Measurements from ENCODE around the gene IFITM2.

IFITM2 gene

GRCh38 chr11:325796-326591 is 18.4 kb downstream of the IFITM2 start:
- TF ChIP-seq USF1 (IDR thresholded peaks at IDR 0.05) (no peak), TCF12 (IDR thresholded peaks at IDR 0.05; ENCODE audit: low read depth) (no peak), CEBPB (IDR thresholded peaks at IDR 0.05) (no peak), TAF1 (IDR thresholded peaks at IDR 0.05; ENCODE audit: low read depth) (no peak), NFIC (IDR thresholded peaks at IDR 0.05) (no peak), YY1 (IDR thresholded peaks at IDR 0.05; ENCODE audit: low read depth) (no peak), RAD21 (IDR thresholded peaks at IDR 0.05; ENCODE audit: low read depth) (no peak), CREB1 (IDR thresholded peaks at IDR 0.05; ENCODE audit: low read depth) (no peak), TEAD4 (IDR thresholded peaks at IDR 0.05) (no peak)

- no peak for TF ChIP-seq REST (IDR thresholded peaks at IDR 0.05; ENCODE audit: low read depth)
- no peak for TF ChIP-seq TCF12 (IDR thresholded peaks at IDR 0.05; ENCODE audit: low read depth)
- TF ChIP-seq USF1 (IDR thresholded peaks at IDR 0.05) = no peak
- TF ChIP-seq CREB1 (IDR thresholded peaks at IDR 0.05; ENCODE audit: low read depth) = no peak
- no peak for TF ChIP-seq YY1 (IDR thresholded peaks at IDR 0.05; ENCODE audit: low read depth)
- TF ChIP-seq CEBPB (IDR thresholded peaks at IDR 0.05) = no peak
- TF ChIP-seq ZBTB7A (IDR thresholded peaks at IDR 0.05; ENCODE audit: low read depth) = no peak
- TF ChIP-seq NFIC (IDR thresholded peaks at IDR 0.05) = no peak
- TF ChIP-seq MAX (IDR thresholded peaks at IDR 0.05) = no peak
These were observed 18.9 kb downstream of the IFITM2 start for GRCh38 chr11:326592-326841.

GRCh38 chr11:326842-327580 is 19.4 kb downstream of the IFITM2 start:
- no peak for TF ChIP-seq EGR1 (IDR thresholded peaks at IDR 0.05)
- no peak; the same call in 1 of the 2 replicates for TF ChIP-seq TAF1 (IDR thresholded peaks at IDR 0.05; ENCODE audit: low read depth)
- no peak for TF ChIP-seq MAX (IDR thresholded peaks at IDR 0.05)
- TF ChIP-seq USF1 (IDR thresholded peaks at IDR 0.05) = peak; percentile 67
- TF ChIP-seq NFIC (IDR thresholded peaks at IDR 0.05) = peak; percentile 4; the same call in 1 of the 2 replicates

GRCh38 chr11:327581-327923 is 19.9 kb downstream of the IFITM2 start:
- TF ChIP-seq YY1 (IDR thresholded peaks at IDR 0.05; ENCODE audit: low read depth) (no peak), REST (IDR thresholded peaks at IDR 0.05; ENCODE audit: low read depth) (no peak), RAD21 (IDR thresholded peaks at IDR 0.05; ENCODE audit: low read depth) (no peak), FOXM1 (IDR thresholded peaks at IDR 0.05; ENCODE audit: borderline replicate concordance, low read depth) (no peak), USF1 (IDR thresholded peaks at IDR 0.05) (no peak), EP300 (IDR thresholded peaks at IDR 0.05; ENCODE audit: borderline replicate concordance) (no peak), MAX (IDR thresholded peaks at IDR 0.05) (no peak), CREB1 (IDR thresholded peaks at IDR 0.05; ENCODE audit: low read depth) (no peak), CEBPB (IDR thresholded peaks at IDR 0.05) (no peak), TCF12 (IDR thresholded peaks at IDR 0.05; ENCODE audit: low read depth) (no peak)

GRCh38 chr11:328012-328411 is 20.4 kb downstream of the IFITM2 start:
- TF ChIP-seq REST (IDR thresholded peaks at IDR 0.05; ENCODE audit: low read depth) = no peak
- TF ChIP-seq EGR1 (IDR thresholded peaks at IDR 0.05) = no peak
- TF ChIP-seq MAX (IDR thresholded peaks at IDR 0.05) = no peak
- no peak for TF ChIP-seq TEAD4 (IDR thresholded peaks at IDR 0.05)
- no peak for TF ChIP-seq NFIC (IDR thresholded peaks at IDR 0.05)
- no peak for TF ChIP-seq RAD21 (IDR thresholded peaks at IDR 0.05; ENCODE audit: low read depth)
- TF ChIP-seq TAF1 (IDR thresholded peaks at IDR 0.05; ENCODE audit: low read depth) = no peak
- TF ChIP-seq CEBPB (IDR thresholded peaks at IDR 0.05) = no peak
- no peak for TF ChIP-seq USF1 (IDR thresholded peaks at IDR 0.05)
- TF ChIP-seq FOXM1 (IDR thresholded peaks at IDR 0.05; ENCODE audit: borderline replicate concordance, low read depth) = no peak
- no peak for TF ChIP-seq EP300 (IDR thresholded peaks at IDR 0.05; ENCODE audit: borderline replicate concordance)
- no peak for TF ChIP-seq CREB1 (IDR thresholded peaks at IDR 0.05; ENCODE audit: low read depth)
- TF ChIP-seq YY1 (IDR thresholded peaks at IDR 0.05; ENCODE audit: low read depth) = no peak
- TF ChIP-seq TCF12 (IDR thresholded peaks at IDR 0.05; ENCODE audit: low read depth) = no peak
- TF ChIP-seq ZBTB7A (IDR thresholded peaks at IDR 0.05; ENCODE audit: low read depth) = no peak
